Measurements from ENCODE around the gene ALX3. TPM values are rescaled to one million over a fixed set of nuclear protein-coding genes. Genes with fewer than 3 reads are reported as not detected.
"Not testable (repeated sequence)": the region's sequence is repeated elsewhere in the genome, so short reads cannot be mapped to it uniquely, and the experiment has no call there.

Gene ALX3
- total RNA-seq, 2 experiments from 2014 or later, result not detected

DNA sequence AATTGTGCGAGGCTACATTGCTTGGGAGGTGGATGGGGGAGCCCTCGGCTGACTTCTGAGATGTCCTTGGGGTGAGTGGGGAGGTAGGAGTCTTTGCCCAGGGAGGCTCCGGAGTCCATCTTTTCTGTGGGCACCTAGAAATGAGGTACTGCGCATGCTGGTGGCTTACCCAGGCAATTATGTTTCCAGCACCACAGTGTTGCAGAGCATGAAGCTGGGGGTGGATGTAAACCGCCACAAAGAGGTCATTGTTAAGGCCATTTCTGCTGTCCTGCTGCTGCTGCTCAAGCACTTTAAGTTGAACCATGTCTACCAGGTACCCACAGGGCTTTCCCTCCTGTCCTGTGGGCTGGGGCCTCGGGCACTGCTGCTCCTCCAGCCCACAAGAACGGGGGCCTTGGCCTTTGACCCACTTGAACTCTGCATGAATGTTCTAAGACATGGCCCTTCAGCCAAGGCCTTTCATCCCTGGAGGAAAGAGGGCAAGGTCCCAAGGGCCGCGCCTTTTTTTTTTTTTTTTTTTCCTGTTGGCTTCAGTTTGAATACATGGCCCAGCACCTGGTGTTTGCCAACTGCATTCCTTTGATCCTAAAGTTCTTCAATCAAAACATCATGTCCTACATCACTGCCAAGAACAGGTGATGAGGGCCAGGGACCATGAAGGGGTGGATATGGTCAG lies 21.4 kb downstream of the ALX3 start:
- Mint-ChIP-seq H3K27me3 (no peaks in the 10 kb centered on the region), H3K4me1 (no peaks in the 10 kb centered on the region), H3K4me3 (no peak overlapping the region), H3K27ac (no peak overlapping the region), H3K36me3 (peaks cover 21% of the 10 kb centered on the region), H3K9me3 (no peaks in the 10 kb centered on the region)
- DNase-seq, result no peak

DNA sequence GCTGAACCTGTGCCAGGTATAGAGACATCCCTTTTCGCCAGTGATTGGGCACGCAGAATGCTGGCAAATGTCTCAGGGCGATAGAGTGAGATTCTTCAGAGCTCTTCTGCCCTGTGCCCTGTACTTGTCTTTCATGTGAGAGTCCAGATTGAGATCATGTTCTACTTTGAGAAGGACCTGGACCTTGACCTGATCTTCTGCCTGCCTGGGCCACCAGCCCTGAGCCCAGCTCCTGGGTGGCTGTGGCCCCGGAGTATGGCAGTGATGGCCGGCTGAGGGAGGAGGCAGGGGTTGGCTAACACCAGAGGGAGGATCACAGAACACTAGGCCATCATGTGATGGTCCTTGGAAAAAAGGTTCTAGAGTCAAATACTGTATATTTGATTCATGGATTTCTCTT lies 22.2 kb downstream of the ALX3 start:
- no peaks in the 10 kb centered on the region for H3K27me3 Mint-ChIP-seq
- no peaks in the 10 kb centered on the region for H3K4me1 Mint-ChIP-seq
- no peak overlapping the region for H3K27ac Mint-ChIP-seq
- H3K9me3 Mint-ChIP-seq, result no peaks in the 10 kb centered on the region
- peaks cover 16% of the 10 kb centered on the region for H3K36me3 Mint-ChIP-seq
- no peak for DNase-seq
- H3K4me3 Mint-ChIP-seq, result no peak overlapping the region

DNA sequence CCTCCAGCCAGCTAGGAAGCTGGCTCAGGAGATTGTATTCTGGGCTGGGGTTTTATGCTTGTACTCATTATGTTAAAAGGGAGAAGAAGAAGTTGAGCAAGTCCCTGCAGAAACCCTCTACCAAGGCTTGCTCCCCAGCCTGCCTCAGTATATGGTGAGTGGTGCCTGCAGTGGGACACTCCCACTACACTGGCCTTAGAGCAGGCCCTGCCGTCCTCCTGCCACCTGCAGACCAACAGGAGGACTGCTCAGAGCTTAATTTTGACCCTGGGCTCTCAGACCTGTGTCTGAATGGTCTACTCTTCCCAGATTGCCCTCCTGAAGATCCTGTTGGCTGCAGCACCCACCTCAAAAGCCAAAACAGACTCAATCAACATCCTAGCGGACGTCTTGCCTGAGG lies 23.0 kb downstream of the ALX3 start:
- Mint-ChIP-seq H3K9me3 (no peaks in the 10 kb centered on the region), H3K4me1 (no peaks in the 10 kb centered on the region), H3K4me3 (no peak overlapping the region), H3K27ac (no peak overlapping the region), H3K36me3 (peaks cover 14% of the 10 kb centered on the region), H3K27me3 (no peaks in the 10 kb centered on the region)
- no peak for DNase-seq

DNA sequence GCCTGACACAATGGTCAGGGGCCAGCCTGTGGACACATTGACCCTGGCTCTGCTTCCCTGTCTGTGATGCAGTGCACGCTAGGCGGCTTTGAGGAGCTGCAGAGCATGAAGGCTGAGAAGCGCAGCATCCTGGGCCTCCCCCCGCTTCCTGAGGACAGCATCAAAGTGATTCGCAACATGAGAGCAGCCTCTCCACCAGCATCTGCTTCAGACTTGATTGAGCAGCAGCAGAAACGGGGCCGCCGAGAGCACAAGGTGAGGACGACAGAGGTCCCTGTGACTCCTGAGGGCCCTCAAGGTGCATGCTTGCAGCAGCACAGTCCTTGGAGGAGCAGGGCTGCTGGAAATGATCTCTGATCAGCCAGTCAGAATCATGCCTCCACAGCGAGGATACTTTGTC lies 27.5 kb downstream of the ALX3 start:
- Mint-ChIP-seq H3K27ac (no peak overlapping the region), H3K4me3 (no peak overlapping the region), H3K36me3 (peaks cover 25% of the 10 kb centered on the region)

DNA sequence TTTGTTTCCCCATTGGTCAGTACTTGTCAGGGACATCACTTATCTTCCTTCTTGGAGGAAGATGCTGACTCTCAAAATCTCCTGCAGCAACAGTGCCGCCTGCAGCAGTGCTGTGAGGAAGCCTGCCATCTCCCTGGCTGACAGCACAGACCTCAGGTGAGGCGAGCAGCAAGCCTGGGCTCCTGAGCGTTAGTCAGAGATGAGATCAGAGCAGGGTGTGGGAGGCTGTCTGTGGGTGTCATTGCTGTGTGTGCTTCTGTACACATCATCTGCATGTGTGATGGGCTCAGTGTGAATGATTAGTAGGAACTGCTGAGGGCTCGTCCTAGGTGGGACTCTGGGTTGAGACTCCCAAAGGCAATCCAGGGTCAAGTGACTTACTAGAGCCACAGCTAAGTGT lies 29.9 kb downstream of the ALX3 start:
- Mint-ChIP-seq H3K4me1 (peaks cover 14% of the 10 kb centered on the region), H3K27me3 (no peaks in the 10 kb centered on the region), H3K4me3 (no peak overlapping the region), H3K9me3 (no peaks in the 10 kb centered on the region), H3K27ac (no peak overlapping the region), H3K36me3 (peaks cover 21% of the 10 kb centered on the region)
- no peak for DNase-seq

More for the DNA sequence above, 27.5 kb downstream of the ALX3 start:
- Mint-ChIP-seq H3K27me3 (no peaks in the 10 kb centered on the region), H3K4me1 (peaks cover 1% of the 10 kb centered on the region), H3K9me3 (no peaks in the 10 kb centered on the region)
- DNase-seq, result no peak

DNA sequence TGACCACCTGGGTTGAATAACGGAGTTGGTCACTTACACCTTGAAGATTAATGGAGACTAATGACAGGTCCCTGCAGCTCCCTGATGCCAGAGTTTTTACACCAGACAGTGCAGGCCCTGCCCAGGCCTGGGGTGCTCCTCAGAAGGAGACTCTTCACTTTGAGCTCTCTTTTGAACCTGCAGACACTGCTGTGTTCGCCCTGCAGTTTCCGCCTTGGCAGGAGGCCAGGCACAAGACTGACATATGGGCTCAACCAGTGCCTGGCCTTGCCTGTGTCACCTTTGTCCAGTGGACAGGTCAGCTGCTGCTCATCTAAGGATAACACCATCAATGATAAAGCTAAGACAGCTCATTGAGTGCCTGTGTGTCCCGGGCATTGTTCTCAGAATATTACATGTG lies 30.8 kb downstream of the ALX3 start:
- H3K9me3 Mint-ChIP-seq, result no peaks in the 10 kb centered on the region
- DNase-seq, result no peak
- no peaks in the 10 kb centered on the region for H3K27me3 Mint-ChIP-seq
- H3K4me3 Mint-ChIP-seq, result no peak overlapping the region
- H3K27ac Mint-ChIP-seq, result no peak overlapping the region
- peaks cover 19% of the 10 kb centered on the region for H3K36me3 Mint-ChIP-seq
- peaks cover 18% of the 10 kb centered on the region for H3K4me1 Mint-ChIP-seq

DNA sequence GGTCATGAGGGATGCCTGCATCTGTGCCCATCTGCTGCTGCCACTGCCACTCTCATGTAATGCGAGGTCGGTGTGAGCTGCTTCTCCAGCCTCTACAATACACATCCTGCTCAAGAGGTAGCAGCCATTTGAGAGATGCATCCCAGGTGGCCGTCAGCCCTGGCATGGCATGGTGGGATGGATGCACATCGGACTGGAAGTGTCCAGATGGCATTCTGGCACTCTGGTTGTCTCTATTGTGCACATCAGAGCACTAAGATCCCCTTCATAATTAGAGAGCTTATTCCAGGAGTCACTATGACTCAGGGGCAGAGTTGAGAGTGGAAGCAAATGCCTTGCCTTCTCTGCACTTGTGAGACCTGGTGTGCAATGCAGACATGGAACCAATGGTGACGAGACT lies 32.2 kb downstream of the ALX3 start:
- Mint-ChIP-seq H3K4me1 (peaks cover 30% of the 10 kb centered on the region), H3K9me3 (no peaks in the 10 kb centered on the region), H3K4me3 (no peak overlapping the region), H3K27me3 (no peaks in the 10 kb centered on the region), H3K27ac (no peak overlapping the region), H3K36me3 (peaks cover 19% of the 10 kb centered on the region)
- DNase-seq, result no peak

DNA sequence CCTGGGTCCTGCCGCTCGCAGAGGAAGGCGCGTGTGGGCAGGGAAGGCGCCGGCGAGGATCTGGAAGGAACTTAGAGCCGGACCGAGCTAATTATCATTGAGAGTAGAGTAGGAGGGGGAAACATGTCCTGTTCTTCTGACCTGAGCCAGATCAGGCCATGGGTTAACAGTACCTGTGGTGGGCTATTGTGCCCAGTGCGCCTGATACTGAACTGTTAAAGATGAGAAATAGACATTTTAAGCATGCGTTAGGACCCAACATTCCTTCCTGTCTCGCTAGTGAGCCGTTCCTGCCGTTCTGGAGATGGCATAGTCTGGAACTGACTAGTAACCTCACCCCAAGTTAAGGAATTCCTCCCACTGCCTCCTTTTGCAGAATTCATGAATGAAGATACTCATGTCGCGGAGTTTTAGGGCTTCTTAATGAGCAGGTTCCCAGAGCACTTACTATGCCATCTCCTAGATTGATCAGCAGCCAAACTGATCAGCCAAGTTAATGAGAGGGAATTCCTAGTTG lies 35.2 kb downstream of the ALX3 start:
- Mint-ChIP-seq H3K27ac (peak overlapping the region; percentile 72), H3K4me3 (peak overlapping the region; percentile 94), H3K36me3 (peaks cover 11% of the 10 kb centered on the region), H3K9me3 (no peaks in the 10 kb centered on the region), H3K4me1 (peaks cover 41% of the 10 kb centered on the region), H3K27me3 (no peaks in the 10 kb centered on the region)
- DNase-seq, result no peak

DNA sequence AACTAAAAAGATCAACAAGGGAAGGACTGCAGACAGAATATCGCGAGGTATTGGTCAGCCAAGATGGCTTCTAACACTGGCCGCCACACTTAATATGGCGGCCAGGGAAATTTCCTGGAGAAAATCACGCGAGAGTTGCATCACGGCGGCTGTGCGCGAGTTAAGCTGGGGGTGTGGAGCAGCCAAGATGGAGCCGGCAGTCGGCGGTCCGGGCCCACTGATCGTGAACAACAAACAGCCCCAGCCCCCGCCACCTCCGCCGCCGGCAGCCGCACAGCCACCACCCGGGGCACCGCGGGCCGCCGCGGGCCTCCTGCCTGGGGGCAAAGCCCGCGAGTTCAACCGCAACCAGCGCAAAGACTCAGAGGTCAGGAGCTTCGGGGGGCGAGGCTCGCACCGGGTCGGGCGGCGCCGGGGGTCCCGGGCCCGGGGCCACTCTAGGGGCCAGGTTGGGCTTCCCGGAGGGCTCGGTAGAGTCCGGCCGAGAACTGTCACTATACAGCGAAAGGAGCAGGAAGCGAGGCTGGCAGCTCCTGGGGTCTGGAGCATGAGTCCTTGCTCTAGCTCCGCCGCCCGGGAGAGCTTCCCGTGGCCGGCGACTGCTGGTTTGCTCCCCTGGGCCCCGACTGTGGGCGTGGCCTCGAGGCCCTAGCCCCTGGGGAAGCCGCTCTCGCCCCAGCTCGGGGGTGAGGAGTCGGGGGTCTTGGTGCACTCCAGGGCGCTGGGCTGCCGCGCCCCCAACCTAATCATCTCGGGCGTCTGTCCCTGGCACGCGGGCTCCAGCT lies 35.8 kb downstream of the ALX3 start, which contains the start of gene STRIP1:
Gene STRIP1, plus strand, starts transcription at position 174 of the 785 bp plus-strand sequence. Its CDS starts 14 bp downstream, at position 188.
- Mint-ChIP-seq H3K27ac (peak within 1 kb of the TSS; percentile 87), H3K4me3 (peak within 1 kb of the TSS; percentile 94), H3K9me3 (no peaks in the 10 kb centered on the region), H3K27me3 (no peaks in the 10 kb centered on the region), H3K36me3 (peaks cover 9% of the 10 kb centered on the region), H3K4me1 (peaks cover 41% of the 10 kb centered on the region)
- DNase-seq, result peak; percentile 91

DNA sequence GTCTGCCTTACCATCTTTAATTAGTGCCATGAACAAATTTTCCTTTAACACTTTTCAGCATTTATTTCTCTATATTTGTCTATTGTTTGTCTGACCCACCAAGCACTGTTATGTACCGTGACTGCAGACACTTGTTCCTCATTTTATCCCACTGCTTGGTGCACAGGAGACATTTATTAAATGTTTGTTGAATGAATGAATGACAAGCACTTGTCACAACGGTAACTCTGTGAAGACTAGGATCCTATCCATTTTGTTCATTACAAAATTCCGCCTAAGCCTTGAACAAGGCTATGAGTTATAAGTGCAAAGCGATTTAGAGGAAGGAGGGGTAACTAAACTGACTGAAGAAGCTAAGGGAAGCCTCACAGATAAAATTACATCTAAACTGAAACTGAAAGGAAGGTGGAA lies 36.4 kb downstream of the ALX3 start:
- Mint-ChIP-seq H3K27me3 (no peaks in the 10 kb centered on the region), H3K4me1 (peaks cover 41% of the 10 kb centered on the region), H3K27ac (peak overlapping the region; percentile 87), H3K36me3 (peaks cover 5% of the 10 kb centered on the region), H3K9me3 (no peaks in the 10 kb centered on the region), H3K4me3 (peak overlapping the region; percentile 80)
- DNase-seq, result no peak

DNA sequence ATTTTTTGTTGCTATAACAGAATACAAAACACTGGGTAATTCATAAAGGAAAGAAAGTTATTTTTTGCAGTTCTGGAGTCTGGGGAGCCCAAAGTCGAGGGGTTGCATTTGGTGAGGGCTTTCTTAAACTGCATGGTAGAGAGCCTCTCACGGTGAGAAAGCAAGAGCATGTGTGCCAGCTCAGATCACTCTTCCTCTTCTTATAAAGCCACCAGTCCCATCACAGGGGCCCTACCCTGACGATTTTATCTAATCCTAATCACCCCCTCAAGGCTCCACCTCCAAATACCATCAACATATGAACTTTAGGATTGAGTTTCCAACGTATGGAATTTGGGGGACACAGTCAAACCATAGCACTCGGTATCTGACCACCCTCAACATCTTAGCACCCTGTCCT lies 37.1 kb downstream of the ALX3 start:
- H3K4me3 Mint-ChIP-seq, result no peak overlapping the region
- no peaks in the 10 kb centered on the region for H3K9me3 Mint-ChIP-seq
- no peak overlapping the region for H3K27ac Mint-ChIP-seq
- peaks cover 41% of the 10 kb centered on the region for H3K4me1 Mint-ChIP-seq
- no peak for DNase-seq
- no peaks in the 10 kb centered on the region for H3K27me3 Mint-ChIP-seq
- peaks cover 3% of the 10 kb centered on the region for H3K36me3 Mint-ChIP-seq

DNA sequence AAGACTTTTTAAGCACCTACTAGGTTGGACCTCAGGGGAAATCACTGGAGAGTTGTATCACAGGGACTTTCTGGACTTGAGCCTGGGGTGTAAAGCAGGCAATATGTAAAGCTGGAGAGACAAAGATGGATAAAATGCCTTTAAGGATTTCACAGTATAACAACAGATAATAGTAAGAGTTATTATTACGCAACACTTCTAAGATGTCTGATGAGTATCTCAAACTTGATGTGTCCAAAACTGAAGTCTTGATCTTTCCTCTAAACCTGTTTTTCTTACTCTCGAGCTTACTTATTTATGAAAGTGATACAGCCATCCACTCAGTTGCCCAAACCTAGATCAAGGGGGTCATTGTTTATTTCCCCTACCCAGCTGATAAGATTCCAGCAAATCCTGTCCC lies 38.1 kb downstream of the ALX3 start:
- peaks cover 41% of the 10 kb centered on the region for H3K4me1 Mint-ChIP-seq
- H3K27ac Mint-ChIP-seq, result no peak overlapping the region

DNA sequence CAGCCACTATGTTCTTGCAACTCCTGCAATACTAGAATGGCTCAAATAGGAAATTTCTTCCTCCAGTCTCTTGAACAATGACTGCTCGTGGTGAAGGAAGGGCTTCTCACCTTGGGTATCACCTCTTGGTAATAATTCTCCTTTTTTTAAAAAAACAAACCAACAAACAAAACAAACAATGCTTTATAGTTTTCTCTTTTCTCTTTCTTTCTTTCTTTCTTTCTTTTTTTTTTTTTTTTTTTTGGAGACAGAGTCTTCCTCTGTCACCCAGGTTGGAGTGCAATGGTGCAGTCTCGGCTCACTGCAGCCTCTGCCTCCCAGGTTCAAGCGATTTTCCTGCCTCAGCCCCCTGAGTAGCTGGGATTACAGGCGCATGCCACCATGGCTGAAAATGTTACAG lies 39.8 kb downstream of the ALX3 start:
- Mint-ChIP-seq H3K4me3 (peak overlapping the region; percentile 72), H3K4me1 (peaks cover 30% of the 10 kb centered on the region)
- H3K9me3 Mint-ChIP-seq, result not testable (repeated sequence)

More for the DNA sequence above, 38.1 kb downstream of the ALX3 start:
- no peak overlapping the region for H3K4me3 Mint-ChIP-seq
- DNase-seq, result no peak
- peaks cover 2% of the 10 kb centered on the region for H3K36me3 Mint-ChIP-seq
- no peaks in the 10 kb centered on the region for H3K9me3 Mint-ChIP-seq
- H3K27me3 Mint-ChIP-seq, result no peaks in the 10 kb centered on the region

DNA sequence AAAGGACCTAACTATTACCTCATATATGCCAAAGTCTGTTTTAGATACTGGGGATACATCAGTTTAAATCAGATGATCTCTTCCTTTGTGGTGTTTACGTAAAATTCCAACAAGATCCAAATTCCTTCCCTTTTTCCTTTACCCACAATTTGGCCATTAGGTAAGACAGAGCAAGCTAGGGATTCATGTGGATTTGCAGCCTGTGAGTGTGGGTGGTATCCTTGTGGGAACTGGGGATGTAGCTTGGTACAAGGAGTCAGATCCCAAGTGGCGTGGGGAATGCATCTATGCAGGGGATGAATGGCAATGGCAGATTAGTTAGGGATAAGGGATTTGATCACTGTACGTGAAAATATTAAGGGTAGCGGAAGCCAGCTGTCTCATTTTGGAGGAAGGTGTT lies 45.9 kb downstream of the ALX3 start:
- no peak for DNase-seq
- Mint-ChIP-seq H3K4me3 (no peak overlapping the region), H3K9me3 (no peaks in the 10 kb centered on the region), H3K27ac (no peak overlapping the region), H3K4me1 (no peaks in the 10 kb centered on the region), H3K36me3 (peaks cover 14% of the 10 kb centered on the region), H3K27me3 (no peaks in the 10 kb centered on the region)

More for the DNA sequence above, 39.8 kb downstream of the ALX3 start:
- H3K27me3 Mint-ChIP-seq, H3K36me3 Mint-ChIP-seq, DNase-seq: not testable (repeated sequence)
- H3K27ac Mint-ChIP-seq, result peak overlapping the region; percentile 82

DNA sequence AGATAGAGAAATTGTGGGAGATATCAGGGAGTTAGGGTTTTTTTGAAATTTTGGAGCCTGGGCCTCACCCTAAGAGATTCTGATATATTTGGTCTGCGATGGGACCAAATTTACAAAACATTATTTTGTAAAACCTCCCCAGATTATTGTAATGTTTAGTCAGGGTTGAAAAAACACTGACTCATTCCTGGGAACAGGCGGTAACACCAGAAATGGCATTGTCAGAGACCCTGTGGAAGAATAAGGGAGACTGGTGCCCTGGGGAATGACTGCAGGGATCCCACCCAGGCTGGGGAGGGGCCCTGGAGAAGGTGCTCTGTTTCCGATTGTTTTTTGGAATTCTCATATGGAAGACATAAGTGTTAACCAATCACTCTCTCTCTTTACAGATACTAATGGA lies 49.2 kb downstream of the ALX3 start:
- Mint-ChIP-seq H3K4me1 (no peaks in the 10 kb centered on the region), H3K9me3 (no peaks in the 10 kb centered on the region), H3K4me3 (no peak overlapping the region), H3K36me3 (peaks cover 19% of the 10 kb centered on the region), H3K27me3 (no peaks in the 10 kb centered on the region), H3K27ac (no peak overlapping the region)
- no peak for DNase-seq

Measured in activated naive CD8-positive, alpha-beta T cell treated with anti-CD3 and anti-CD28 coated beads for 36 hours (primary cell).